ENCODE data around the gene GTPBP2.

GTPBP2 gene

DNA sequence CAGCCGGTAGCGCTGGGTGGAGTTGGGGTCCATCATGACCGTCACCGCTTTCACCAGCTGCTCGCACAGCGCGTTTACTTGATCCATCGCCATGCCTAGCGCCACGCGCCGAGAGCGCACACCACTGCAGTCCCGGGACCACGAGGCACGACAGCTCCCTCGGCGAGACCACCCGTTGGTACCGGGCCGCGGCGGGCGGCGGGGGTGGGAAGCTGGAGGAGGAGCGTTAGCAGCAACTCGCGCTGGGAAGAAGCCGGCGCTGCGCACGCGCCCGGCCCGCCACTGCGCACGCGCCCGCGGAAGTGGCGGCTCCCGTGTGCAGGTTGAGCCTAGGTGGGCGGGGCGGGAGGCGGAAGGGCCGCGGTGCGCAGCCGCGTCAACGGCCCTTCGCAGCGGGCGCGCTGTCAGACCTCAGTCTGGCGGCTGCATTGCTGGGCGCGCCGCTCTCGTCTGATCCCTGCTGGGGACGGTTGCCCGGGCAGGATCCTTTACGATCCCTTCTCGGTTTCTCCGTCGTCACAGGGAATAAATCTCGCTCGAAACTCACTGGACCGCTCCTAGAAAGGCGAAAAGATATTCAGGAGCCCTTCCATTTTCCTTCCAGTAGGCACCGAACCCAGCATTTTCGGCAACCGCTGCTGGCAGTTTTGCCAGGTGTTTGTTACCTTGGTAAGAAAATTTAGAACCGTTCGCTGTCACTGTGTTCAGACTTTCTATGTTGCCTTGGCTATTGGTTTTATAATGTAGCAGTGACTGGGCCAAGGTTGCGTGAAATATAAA, 53.1 kb downstream of the GTPBP2 start, which contains the start of the genes POLH and XPO5:
POLH (plus strand) TSS at position 414 of the 780 bp plus-strand sequence. CDS start 6,135 bp downstream, outside the sequence.
XPO5 (minus strand) TSS at position 267 of the 780 bp plus-strand sequence; CDS start at position 93, 174 bp downstream.
- DNase-seq: peak; percentile 94

- peak; percentile 4 for DNase-seq
Observed at GRCh38 chr6:43575105-43575771, 53.8 kb downstream of the GTPBP2 start.

DNA sequence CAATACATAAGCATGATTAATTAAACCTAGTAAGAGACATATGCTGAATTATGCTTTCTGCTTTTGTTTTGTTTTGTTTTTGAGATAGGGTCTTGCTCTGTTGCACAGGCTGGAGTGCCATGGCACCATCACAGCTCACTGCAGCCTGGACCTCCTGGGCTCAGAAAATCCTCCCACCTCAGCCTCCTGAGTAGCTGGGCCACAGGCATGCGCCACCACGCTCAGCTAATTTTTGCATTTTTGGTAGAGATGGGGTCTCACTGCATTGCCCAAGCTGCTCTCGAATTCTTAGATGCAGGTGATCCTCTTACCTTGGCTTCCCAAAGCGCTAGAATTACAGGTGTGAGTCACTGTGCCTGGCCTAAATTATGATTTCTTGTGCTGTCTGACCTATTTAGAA, 57.0 kb downstream of the GTPBP2 start:
- DNase-seq: no peak

DNA sequence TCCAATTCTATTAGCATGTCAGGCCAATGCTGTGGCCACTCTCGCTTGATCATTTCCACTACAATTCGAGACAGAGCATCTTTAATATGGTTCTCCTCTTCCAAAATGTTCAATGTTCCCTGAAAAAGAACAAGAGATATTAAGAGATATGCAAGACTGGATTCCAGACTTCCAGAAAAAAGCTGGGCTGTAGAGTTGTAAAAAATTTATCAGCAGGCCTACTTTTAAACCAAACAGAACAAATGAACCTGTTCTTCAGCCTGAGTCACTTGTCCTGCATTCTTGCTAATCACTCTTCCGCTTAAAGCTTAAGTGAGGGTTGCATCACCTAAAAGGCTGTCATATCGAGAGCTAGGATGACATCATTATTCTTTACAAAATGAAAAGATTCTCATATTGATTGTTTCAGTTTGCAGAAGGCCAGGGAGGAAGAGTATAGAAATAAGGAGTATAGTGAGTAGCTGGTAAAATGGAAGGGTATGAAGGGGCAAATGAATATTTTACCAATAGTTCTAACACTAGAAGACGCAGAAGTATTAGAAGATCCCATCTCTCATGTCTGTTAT, 58.1 kb downstream of the GTPBP2 start:
- DNase-seq: no peak

Measured in CD4-positive, alpha-beta T cell treated with Interleukin-6 for 4 hours (primary cell).